HEK293 (cell line): Measurements from ENCODE around the gene PDK2.

Experiments used
- ZNF114 ChIP-seq: fragments of 450-650 bp; formaldehyde crosslinking; IDR thresholded peaks from 2 replicates; pipeline ENCODE4 v1.5.0; 2017; ENCODE audit warnings: missing biosample characterization, missing genetic modification characterization
- ZNF777 ChIP-seq: fragments of 450-650 bp; formaldehyde crosslinking; IDR thresholded peaks from 2 replicates; pipeline ENCODE4 v1.5.1; 2017; ENCODE audit warnings: missing biosample characterization, missing genetic modification characterization, borderline replicate concordance
- TF ChIP-seq, protein P1 (sequence below): fragments of 450-650 bp; formaldehyde crosslinking; IDR thresholded peaks from 2 replicates; pipeline ENCODE4 v1.5.1; 2016; ENCODE audit warnings: missing biosample characterization, missing genetic modification characterization
- TF ChIP-seq, protein P2 (sequence below): fragments of 450-650 bp; formaldehyde crosslinking; IDR thresholded peaks from 2 replicates; pipeline ENCODE4 v1.5.1; 2016; ENCODE audit warnings: missing biosample characterization, missing genetic modification characterization

DNA sequence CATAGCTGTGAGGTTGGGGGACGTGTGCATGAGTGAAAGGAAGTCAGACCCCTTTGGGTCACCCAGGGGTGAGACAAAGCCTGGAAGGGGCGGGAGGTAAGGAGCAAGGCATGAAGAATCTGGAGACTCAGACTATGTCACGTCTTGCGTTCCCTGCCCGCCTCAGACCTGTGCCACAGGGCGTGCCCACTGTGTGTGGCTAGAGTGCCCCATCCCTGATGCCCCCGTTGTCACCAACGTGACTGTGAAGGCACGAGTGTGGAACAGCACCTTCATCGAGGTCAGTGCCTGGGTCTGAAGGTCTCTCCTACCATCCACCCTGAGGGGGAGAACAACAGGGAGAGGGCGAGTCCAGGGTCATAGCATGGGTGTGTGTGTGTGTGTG, 15.1 kb upstream of the PDK2 start:
- TF ChIP-seq, protein P1, sequence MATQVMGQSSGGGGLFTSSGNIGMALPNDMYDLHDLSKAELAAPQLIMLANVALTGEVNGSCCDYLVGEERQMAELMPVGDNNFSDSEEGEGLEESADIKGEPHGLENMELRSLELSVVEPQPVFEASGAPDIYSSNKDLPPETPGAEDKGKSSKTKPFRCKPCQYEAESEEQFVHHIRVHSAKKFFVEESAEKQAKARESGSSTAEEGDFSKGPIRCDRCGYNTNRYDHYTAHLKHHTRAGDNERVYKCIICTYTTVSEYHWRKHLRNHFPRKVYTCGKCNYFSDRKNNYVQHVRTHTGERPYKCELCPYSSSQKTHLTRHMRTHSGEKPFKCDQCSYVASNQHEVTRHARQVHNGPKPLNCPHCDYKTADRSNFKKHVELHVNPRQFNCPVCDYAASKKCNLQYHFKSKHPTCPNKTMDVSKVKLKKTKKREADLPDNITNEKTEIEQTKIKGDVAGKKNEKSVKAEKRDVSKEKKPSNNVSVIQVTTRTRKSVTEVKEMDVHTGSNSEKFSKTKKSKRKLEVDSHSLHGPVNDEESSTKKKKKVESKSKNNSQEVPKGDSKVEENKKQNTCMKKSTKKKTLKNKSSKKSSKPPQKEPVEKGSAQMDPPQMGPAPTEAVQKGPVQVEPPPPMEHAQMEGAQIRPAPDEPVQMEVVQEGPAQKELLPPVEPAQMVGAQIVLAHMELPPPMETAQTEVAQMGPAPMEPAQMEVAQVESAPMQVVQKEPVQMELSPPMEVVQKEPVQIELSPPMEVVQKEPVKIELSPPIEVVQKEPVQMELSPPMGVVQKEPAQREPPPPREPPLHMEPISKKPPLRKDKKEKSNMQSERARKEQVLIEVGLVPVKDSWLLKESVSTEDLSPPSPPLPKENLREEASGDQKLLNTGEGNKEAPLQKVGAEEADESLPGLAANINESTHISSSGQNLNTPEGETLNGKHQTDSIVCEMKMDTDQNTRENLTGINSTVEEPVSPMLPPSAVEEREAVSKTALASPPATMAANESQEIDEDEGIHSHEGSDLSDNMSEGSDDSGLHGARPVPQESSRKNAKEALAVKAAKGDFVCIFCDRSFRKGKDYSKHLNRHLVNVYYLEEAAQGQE (tag by site-specific recombination) = no peak
- TF ChIP-seq ZNF777 (tag by site-specific recombination) = no peak
- TF ChIP-seq ZNF114 (tag by site-specific recombination) = no peak
- TF ChIP-seq, protein P2, sequence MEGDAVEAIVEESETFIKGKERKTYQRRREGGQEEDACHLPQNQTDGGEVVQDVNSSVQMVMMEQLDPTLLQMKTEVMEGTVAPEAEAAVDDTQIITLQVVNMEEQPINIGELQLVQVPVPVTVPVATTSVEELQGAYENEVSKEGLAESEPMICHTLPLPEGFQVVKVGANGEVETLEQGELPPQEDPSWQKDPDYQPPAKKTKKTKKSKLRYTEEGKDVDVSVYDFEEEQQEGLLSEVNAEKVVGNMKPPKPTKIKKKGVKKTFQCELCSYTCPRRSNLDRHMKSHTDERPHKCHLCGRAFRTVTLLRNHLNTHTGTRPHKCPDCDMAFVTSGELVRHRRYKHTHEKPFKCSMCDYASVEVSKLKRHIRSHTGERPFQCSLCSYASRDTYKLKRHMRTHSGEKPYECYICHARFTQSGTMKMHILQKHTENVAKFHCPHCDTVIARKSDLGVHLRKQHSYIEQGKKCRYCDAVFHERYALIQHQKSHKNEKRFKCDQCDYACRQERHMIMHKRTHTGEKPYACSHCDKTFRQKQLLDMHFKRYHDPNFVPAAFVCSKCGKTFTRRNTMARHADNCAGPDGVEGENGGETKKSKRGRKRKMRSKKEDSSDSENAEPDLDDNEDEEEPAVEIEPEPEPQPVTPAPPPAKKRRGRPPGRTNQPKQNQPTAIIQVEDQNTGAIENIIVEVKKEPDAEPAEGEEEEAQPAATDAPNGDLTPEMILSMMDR = no peak
